Thoracic aorta (tissue), 2 donors: ENCODE data around the gene ARHGAP19. TPM values are rescaled to one million over a fixed set of nuclear protein-coding genes. Genes with fewer than 3 reads are reported as not detected.
A peak's percentile ranks its signal among the peaks of the same experiment; 100 is the strongest.

Experiments
- ATAC-seq: fragments of 150-250 bp; one replicate; pipeline ENCODE4 v1.8.0; 2017; ENCODE audit warnings: low read depth; ENCODE audit not compliant: insufficient number of reproducible peaks, low FRiP score
- DNase-seq: peaks from one replicate; pipeline ENCODE4 v3.0.0-alpha.2; 2020; ENCODE audit warnings: low spot score
- H3K27ac ChIP-seq, 2 donors: fragments of 200-600 bp; sonication (generic); 1 replicate in 1 of 2; 2 replicates in 1 of 2; pipeline ENCODE4 v1.5.1; 2016; ENCODE audit warnings: mild to moderate bottlenecking in 2 of 2, moderate library complexity in 2 of 2
- H3K27me3 ChIP-seq: fragments of 200-600 bp; sonication (generic); replicated peaks from 2 replicates; pipeline ENCODE4 v1.6.0; 2016; ENCODE audit warnings: mild to moderate bottlenecking; ENCODE audit not compliant: insufficient read depth
- H3K36me3 ChIP-seq: fragments of 200-600 bp; sonication (generic); one replicate; pipeline ENCODE4 v1.5.1; 2016
- H3K4me1 ChIP-seq, 2 donors: fragments of 200-600 bp; sonication (generic); 1 replicate in 1 of 2; 2 replicates in 1 of 2; pipeline versions ENCODE4 v1.5.1 to v1.6.0; 2016; ENCODE audit warnings: low read depth in 2 of 2, mild to moderate bottlenecking in 1 of 2; ENCODE audit not compliant: control insufficient read depth in 1 of 2
- H3K4me3 ChIP-seq: fragments of 200-600 bp; sonication (generic); 2 replicates; pipeline ENCODE4 v1.5.1; 2016; ENCODE audit warnings: mild to moderate bottlenecking
- H3K9me3 ChIP-seq: fragments of 200-600 bp; sonication (generic); 2 replicates; pipeline ENCODE4 v1.5.1; 2016
- CTCF ChIP-seq: fragments of 200-600 bp; sonication (generic); IDR thresholded peaks from one replicate; pipeline ENCODE4 v1.5.1; 2019; ENCODE audit warnings: antibody characterized with exemption
- total RNA-seq, 2 donors: library from RNA; depleted of rRNA; stranded (reverse); fragments of >200 nt; gene quantifications; one replicate each; pipeline versions ENCODE4 v1.1.0 to v1.2.3, GENCODE V29; 2016

The ARHGAP19 gene, protein sequence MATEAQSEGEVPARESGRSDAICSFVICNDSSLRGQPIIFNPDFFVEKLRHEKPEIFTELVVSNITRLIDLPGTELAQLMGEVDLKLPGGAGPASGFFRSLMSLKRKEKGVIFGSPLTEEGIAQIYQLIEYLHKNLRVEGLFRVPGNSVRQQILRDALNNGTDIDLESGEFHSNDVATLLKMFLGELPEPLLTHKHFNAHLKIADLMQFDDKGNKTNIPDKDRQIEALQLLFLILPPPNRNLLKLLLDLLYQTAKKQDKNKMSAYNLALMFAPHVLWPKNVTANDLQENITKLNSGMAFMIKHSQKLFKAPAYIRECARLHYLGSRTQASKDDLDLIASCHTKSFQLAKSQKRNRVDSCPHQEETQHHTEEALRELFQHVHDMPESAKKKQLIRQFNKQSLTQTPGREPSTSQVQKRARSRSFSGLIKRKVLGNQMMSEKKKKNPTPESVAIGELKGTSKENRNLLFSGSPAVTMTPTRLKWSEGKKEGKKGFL
- total RNA-seq, result 10 to 100 TPM in 1 of 2 donors, 1 to 10 TPM in 1; 3.5 to 27.1 TPM

DNA sequence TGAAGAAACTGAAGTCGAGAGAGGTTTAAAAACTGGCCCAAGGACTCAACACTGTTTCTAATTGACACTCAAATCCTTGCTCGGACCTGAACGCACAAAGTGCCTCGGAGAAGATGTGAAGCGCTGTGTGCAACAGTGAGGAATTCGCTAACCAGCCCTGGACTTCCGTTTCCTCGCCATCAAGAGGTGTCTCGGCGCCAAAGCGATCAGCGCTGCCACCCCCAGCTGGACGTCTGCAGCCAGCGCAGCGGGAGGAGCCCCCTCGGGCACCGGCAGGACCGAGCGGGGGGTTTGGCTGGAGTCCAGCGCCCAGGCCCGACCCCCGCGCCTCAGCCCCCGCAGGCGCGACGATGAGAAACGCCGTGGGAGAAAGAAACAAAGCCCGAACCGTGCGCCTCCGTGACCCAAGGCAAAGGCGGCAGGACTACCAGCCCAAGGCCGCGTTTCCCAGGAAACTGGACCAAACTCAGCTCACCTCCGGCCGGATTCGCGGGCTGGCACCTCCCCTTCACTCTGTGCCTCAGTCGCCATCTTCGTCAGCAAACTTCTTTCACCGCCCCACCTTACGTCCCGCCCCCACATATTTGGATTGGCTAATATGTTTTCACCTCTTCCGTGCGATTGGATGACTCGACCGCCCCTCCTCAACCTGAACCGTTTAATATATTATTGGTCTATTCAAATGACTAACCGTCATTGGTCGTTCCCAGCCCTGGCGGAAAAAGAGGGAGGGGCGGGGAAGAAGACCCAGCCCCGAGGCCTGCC, at the start of gene ARHGAP19:
Gene ARHGAP19, minus strand, starts transcription at position 541 of the 765 bp plus-strand sequence. Its CDS starts 10 bp downstream, at position 531.
- ATAC-seq, result peak; percentile 100
- Histone ChIP-seq H3K27me3 (no peaks in the 10 kb centered on the region), H3K4me1 (peaks cover 7 to 8% of the 10 kb centered on the region in 2 donors), H3K4me3 (peak within 1 kb of the TSS; percentile 94), H3K36me3 (no peaks in the 10 kb centered on the region), H3K9me3 (no peaks in the 10 kb centered on the region), H3K27ac (peak within 1 kb of the TSS; percentile 85 to 96)
- peak; percentile 95 for DNase-seq
- no peak for TF ChIP-seq CTCF

DNA sequence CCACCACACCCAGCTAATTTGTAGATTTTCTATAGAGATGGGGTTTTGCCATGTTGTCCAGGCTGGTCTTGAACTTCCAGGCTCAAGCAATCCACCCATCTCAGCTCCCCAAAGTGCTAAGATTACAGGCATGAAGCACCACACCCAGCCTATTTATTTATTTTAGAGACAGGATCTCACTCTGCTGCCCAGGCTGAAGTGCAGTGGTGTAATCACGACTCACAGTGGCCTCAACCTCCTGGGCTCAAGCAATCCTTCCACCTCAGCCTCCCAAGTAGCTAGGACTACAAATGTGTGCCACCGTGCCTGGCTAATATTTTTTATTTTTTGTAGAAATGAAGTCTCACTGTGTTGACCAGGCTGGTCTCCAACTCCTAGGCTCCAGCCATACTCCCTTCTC, 49.0 kb upstream of the ARHGAP19 start:
- no peak overlapping the region for H3K4me3 ChIP-seq
- ATAC-seq (no peak), DNase-seq (no peak)
- H3K27me3 ChIP-seq, result no peaks in the 10 kb centered on the region
- no peak for TF ChIP-seq CTCF
- peaks cover 5 to 10% of the 10 kb centered on the region in 2 donors for H3K4me1 ChIP-seq
- no peak overlapping the region for H3K27ac ChIP-seq
- no peaks in the 10 kb centered on the region for H3K9me3 ChIP-seq
- H3K36me3 ChIP-seq, result no peaks in the 10 kb centered on the region

- Histone ChIP-seq H3K36me3 (no peaks in the 10 kb centered on the region), H3K4me3 (no peak overlapping the region), H3K4me1 (peaks cover 11 to 17% of the 10 kb centered on the region in 2 donors), H3K9me3 (no peaks in the 10 kb centered on the region), H3K27ac (no peak overlapping the region), H3K27me3 (no peaks in the 10 kb centered on the region)
- TF ChIP-seq CTCF, result no peak
- ATAC-seq (no peak), DNase-seq (no peak)
These were observed 45.6 kb upstream of the ARHGAP19 start for GRCh38 chr10:97338041-97338440.

- peak overlapping the region; percentile 8 for H3K4me3 ChIP-seq
- no peak for DNase-seq
- peaks cover 20 to 26% of the 10 kb centered on the region in 2 donors for H3K4me1 ChIP-seq
- no peaks in the 10 kb centered on the region for H3K27me3 ChIP-seq
- peak overlapping the region in 1 of 2 donors; percentile 4 for H3K27ac ChIP-seq
- H3K9me3 ChIP-seq, result no peaks in the 10 kb centered on the region
- ATAC-seq, result no peak
- H3K36me3 ChIP-seq, result no peaks in the 10 kb centered on the region
- no peak for TF ChIP-seq CTCF
These were observed 44.8 kb upstream of the ARHGAP19 start for GRCh38 chr10:97336942-97337831.
